ENCODE results near the gene C1QTNF1.
A peak's percentile ranks its signal among the peaks of the same experiment; 100 is the strongest.

The C1QTNF1 gene

DNA sequence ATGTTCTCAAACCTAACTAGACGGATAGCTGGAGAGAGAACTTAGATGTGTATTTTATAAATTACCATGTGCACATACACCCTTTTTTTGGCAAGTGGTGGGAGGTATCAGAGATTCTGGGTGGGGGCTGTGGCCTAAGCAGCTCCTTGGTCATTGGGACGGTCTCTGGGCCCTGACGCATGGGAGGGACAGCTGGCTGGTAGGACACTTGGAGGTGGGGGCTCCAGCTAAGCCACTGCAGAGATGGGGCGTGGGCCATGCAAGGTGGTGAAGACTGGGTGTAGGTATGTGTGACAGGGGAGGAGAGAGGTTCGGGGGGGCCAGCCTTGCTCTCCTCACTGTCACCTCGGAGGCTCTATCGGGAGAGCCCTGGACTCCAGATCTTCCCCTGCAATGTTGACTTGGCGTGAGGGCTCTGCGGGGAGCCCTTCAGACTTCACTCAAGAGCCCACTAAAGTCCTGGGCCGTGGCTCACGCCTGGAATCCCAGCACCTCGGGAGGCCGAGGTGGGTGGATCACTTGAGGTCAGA, 17.1 kb downstream of the C1QTNF1 start:
- no peak for DNase-seq (ENCODE audit: low spot score)

DNA sequence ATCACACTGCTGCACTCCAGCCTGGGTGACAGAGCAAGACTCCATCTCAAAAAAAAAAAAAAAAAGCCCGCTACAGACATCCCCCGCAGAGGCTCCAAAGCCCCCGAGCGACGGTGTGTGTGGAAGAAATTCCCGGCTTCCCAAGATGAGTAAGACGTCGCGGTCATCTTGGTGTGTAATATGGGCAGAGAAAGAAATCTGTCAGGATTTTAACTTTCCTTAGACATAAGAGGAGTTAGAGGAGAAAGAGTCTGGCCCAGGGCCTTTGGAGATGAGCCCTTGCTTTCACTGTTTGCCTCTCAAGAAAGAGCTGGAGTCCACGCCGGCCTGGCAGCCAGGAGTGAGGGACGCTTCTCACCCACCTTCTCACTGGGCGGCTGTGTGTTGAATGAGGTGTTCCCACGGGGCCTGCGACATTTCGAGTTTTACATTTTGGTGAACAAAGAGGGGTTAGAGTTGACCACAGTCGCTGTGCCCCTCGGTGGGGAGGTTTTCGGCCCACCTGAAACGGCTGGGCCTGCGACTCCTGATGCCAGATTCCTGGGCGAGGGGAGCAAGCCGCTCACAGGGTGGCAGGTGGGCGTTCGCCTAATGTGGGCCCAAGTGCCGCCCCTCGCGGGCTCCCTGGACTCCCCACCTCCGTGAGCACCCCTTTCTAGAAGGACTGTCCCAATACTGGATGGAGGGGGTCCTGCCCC, 17.9 kb downstream of the C1QTNF1 start:
- no peak for DNase-seq (ENCODE audit: low spot score)

DNA sequence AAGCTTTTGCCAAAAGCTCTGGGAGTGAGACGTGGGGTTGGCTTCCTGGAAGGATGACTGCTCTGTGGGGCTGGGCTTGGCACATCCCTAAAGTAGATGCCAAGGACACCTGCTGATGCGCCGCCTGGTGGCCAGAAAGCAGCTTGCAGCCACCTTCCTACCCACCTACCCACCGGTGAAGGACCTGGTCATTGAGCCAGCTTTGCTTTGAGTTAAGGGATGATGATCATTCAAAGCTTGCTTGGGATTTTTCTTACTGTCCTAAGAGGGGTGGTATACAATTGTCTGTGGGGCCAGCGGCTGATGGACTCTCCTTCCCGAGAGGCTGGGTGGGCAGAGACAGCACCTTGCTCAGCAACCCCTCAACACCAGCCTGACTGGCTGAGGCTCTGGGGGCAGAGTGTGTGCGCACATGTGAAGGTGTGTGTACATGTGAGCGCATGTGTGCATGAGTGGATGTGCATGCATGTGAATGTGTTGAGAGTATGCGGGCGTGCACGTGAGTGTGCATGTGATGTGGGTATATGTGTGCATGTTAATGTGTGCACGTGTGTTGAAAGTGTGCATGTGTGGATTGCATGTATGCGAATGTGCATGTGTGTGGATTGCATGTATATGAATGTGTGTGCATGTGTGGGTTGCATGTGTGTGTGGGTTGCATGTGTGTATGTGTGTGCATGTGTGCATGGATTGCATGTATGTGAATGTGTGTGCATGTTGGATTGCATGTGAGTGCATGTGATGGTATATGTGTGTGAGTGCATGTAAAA, 18.6 kb downstream of the C1QTNF1 start:
- DNase-seq (ENCODE audit: low spot score): peak; percentile 88

- no peak for DNase-seq (ENCODE audit: low spot score)
Measured at GRCh38 chr17:79043191-79043930, 19.4 kb downstream of the C1QTNF1 start.

GRCh38 chr17:79043931-79044320, 20.0 kb downstream of the C1QTNF1 start:
- DNase-seq (ENCODE audit: low spot score): no peak

DNA sequence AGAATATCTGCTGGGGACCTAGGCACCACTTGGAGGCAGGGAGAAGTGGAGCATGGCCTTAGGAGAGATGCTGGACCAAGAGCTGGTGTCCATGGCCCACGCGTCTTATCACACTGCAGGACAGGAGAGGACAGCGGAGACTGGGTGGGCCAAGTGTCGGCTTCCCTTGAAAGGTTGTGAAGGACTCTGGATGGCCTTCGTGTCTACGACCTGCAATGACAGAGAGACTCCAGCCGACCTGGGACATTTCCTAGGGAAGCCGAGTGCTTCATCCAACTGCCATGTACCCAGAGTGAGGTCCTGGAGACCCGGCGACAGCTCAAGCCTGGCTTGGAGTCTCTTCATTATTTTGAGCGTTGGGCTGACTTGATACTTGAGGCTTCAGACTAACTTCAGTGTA, 20.5 kb downstream of the C1QTNF1 start:
- no peak for DNase-seq (ENCODE audit: low spot score)

DNA sequence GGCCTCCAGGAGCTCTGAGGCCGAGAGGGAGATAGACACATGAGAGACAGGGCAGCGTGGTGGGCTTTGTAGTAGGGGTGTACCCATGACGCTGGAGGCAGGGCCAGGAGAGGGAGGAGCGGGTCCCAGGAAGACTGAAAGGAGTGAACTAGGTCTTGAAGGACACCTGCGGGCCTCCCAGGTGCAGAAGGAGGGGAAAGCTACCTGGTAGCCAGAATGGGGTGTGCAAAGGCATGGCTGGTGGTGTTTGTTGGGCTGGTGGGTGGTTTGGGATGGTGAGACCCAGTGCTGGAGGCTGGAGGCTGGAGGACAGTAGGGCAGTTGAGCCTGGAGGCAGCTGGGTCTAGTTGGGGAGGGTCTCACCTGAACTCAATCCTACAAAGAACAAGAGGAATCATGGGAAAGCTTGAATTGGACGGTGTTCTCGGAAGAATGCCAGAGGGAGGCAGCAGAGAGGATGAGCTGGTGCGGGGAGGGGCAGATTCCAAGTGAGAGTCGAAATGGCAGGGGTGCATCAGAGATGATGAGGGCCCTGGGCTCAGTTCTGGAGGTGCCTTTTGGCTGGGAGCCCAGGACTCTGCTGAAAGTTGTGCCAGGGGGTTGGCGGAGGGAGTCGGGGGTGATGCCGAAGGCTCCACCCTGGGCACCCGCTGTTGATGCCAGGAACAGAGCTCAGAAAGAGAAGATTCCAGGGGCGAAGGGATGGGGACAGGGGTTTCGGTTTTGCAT, 21.2 kb downstream of the C1QTNF1 start:
- DNase-seq (ENCODE audit: low spot score): no peak

- peak; percentile 91 for DNase-seq (ENCODE audit: low spot score)
Measured at GRCh38 chr17:79045842-79046196, 21.9 kb downstream of the C1QTNF1 start.

- DNase-seq (ENCODE audit: low spot score): no peak
Measured at GRCh38 chr17:79046197-79046915, 22.4 kb downstream of the C1QTNF1 start.

DNA sequence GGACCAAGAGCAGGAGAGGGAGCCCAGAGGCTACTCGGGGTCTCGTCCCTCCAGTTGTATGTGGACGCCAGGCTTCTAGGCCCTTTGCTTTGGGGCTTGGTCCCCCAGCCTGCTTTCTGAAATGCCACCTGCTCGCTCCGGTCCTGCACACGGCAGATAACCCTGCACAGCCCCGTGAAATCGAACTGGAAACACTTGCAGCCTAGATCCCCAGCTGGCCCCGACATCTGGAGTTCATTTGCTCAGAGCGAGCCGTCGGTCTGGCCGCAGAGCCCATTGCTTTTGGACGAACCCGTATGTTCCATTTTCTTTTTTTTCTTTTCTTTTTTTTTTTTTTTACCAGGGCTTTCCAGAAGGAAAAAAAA, 22.9 kb downstream of the C1QTNF1 start:
- DNase-seq (ENCODE audit: low spot score): no peak

DNA sequence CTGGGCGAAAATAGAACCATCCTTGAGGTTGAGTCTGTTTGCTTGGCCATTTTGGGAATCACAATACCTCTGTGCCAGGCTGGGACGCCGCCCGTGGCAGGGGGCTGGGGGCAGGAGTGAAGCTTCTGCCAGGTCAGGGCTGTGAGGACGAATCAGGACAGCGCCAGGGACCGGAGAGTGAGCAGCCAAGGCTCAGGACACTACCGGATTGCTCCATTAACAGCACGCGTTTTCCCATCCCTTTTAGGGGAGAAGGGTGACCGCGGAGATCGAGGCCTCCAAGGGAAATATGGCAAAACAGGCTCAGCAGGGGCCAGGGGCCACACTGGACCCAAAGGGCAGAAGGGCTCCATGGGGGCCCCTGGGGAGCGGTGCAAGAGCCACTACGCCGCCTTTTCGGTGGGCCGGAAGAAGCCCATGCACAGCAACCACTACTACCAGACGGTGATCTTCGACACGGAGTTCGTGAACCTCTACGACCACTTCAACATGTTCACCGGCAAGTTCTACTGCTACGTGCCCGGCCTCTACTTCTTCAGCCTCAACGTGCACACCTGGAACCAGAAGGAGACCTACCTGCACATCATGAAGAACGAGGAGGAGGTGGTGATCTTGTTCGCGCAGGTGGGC, 23.4 kb downstream of the C1QTNF1 start:
- DNase-seq (ENCODE audit: low spot score): no peak

- DNase-seq (ENCODE audit: low spot score): no peak
Measured at GRCh38 chr17:79047923-79048825, 24.2 kb downstream of the C1QTNF1 start.

DNA sequence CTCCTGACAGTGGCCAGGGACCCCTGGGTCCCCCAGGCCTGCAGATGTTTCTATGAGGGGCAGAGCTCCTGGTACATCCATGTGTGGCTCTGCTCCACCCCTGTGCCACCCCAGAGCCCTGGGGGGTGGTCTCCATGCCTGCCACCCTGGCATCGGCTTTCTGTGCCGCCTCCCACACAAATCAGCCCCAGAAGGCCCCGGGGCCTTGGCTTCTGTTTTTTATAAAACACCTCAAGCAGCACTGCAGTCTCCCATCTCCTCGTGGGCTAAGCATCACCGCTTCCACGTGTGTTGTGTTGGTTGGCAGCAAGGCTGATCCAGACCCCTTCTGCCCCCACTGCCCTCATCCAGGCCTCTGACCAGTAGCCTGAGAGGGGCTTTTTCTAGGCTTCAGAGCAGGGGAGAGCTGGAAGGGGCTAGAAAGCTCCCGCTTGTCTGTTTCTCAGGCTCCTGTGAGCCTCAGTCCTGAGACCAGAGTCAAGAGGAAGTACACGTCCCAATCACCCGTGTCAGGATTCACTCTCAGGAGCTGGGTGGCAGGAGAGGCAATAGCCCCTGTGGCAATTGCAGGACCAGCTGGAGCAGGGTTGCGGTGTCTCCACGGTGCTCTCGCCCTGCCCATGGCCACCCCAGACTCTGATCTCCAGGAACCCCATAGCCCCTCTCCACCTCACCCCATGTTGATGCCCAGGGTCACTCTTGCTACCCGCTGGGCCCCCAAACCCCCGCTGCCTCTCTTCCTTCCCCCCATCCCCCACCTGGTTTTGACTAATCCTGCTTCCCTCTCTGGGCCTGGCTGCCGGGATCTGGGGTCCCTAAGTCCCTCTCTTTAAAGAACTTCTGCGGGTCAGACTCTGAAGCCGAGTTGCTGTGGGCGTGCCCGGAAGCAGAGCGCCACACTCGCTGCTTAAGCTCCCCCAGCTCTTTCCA, 25.1 kb downstream of the C1QTNF1 start:
- DNase-seq (ENCODE audit: low spot score): no peak

GRCh38 chr17:79049821-79050220, 25.9 kb downstream of the C1QTNF1 start:
- DNase-seq (ENCODE audit: low spot score): no peak

DNA sequence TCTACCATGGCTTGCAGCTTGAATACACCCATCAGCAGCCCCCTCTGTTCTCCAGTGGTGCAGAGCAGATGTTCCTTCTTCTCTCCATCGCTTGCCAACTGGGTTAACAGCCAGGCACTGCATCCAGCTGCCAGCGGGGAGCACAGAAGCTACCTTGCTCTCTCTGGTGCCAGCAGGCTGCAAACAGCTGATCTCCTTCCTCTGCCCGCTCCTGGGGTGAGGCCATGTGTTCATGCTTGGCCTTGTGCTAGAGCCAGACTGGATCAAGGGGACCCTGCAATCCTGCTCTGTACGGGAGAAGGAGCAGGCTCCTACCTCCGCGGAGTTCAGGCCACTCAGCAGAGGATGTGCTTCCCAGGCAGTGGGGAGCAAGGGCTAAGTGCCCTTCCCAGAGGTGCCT, 26.6 kb downstream of the C1QTNF1 start:
- DNase-seq (ENCODE audit: low spot score): no peak

- DNase-seq (ENCODE audit: low spot score): no peak
Measured at GRCh38 chr17:79051306-79051705, 27.3 kb downstream of the C1QTNF1 start.

GRCh38 chr17:79052131-79052530, 28.2 kb downstream of the C1QTNF1 start:
- no peak for DNase-seq (ENCODE audit: low spot score)

GRCh38 chr17:79053251-79053925, 29.4 kb downstream of the C1QTNF1 start:
- DNase-seq (ENCODE audit: low spot score): no peak
